PFSK-1 (cell line): ENCODE data around the gene SEC61A1.

Source experiments
- SIN3A ChIP-seq: IDR thresholded peaks from 2 replicates; pipeline ENCODE4 v1.6.1; 2012; ENCODE audit warnings: mild to moderate bottlenecking, low read length, moderate library complexity, borderline replicate concordance; ENCODE audit not compliant: insufficient read depth
- TAF1 ChIP-seq: IDR thresholded peaks from 2 replicates; pipeline ENCODE4 v1.6.1; 2012; ENCODE audit warnings: low read length, control low read depth, borderline replicate concordance; ENCODE audit not compliant: insufficient read depth

- TF ChIP-seq TAF1 (no peak), SIN3A (no peak)
Measured at GRCh38 chr3:128012050-128012449, 40.2 kb upstream of the SEC61A1 start.
